Stimulated activated CD4-positive, alpha-beta T cell treated with anti-CD3 and anti-CD28 coated beads, Interleukin-15, amount 100 ng/mL, for 1 hour (primary cell): ENCODE results near the gene CD200.
A peak's percentile ranks its signal among the peaks of the same experiment; 100 is the strongest.

Experiments used
- DNase-seq, 2 donors: peaks; one replicate each; pipeline ENCODE4 v3.0.0-alpha.2; 2020; ENCODE audit warnings: low read depth in 1 of 2, low spot score in 1 of 2

CD200 gene, protein sequence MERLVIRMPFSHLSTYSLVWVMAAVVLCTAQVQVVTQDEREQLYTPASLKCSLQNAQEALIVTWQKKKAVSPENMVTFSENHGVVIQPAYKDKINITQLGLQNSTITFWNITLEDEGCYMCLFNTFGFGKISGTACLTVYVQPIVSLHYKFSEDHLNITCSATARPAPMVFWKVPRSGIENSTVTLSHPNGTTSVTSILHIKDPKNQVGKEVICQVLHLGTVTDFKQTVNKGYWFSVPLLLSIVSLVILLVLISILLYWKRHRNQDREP

GRCh38 chr3:112333002-112333380 lies at the start of gene CD200:
TSS of gene CD200 (plus strand) at chr3:112333156. CDS start at chr3:112333213, 57 bp downstream.
- peak in 1 of 2 donors; percentile 39 for DNase-seq

DNA sequence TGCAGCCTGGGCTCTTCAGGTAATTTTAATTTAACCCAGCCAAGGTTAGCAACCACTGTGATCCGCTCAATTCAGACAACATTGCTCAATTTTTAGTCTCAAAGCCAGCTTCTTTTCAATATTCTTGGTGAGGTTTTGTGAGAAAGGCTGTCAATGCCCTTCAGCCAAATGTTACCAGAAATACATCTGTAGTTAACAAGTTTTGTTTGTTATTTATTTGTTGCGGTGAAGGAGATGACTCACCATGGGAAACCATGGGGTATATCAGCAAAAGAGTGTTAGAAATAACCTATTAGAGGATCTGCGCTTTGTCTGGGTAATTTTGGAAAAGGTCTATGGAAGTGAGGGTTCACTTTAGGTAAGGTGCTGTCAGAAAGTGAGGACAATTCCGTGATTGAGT lies 43.9 kb upstream of the CD200 start:
- DNase-seq = no peak

GRCh38 chr3:112293368-112294321 lies 39.3 kb upstream of the CD200 start, which contains the start of gene SLC9C1:
TSS of gene SLC9C1 (minus strand) at chr3:112294216. CDS start at chr3:112286791, 7,425 bp downstream.
- DNase-seq = no peak

DNA sequence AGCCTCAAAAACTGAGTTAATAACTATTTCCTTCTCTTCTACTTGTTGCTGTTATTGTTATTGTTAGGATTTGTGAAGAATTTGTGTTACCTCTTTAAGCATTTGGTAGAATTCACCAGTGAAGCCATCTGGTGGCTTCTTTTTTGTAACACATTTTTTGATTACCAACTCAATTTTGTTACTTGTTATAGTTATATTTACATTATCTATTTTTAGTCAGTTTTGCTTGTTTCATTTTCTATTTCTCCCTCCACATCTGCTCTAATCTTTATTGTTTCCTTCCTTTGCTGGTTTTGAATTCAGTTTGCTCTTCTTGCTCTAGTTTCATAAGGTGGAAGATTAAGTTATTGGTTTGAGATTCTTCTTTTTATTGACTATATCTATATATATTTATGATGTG lies 35.2 kb upstream of the CD200 start:
- no peak for DNase-seq

DNA sequence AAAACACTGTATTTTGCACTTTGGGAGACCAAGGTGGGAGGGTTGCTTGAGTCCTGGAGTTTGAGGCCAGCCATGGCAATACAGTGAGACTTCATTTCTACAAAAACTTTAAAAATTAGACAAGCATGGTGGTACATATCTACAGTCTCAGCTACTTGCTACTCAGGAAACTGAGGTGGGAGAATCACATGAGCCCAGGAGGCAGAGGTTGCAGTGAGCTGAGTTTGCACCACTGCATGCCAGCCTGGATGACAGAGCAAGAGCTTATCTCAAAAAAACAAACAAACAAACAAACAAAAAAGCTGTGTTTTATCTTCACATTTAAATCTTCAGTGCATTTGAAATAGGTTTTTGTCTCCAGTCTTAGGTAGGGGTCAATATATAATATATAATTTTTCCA lies 34.2 kb upstream of the CD200 start:
- DNase-seq = no peak

DNA sequence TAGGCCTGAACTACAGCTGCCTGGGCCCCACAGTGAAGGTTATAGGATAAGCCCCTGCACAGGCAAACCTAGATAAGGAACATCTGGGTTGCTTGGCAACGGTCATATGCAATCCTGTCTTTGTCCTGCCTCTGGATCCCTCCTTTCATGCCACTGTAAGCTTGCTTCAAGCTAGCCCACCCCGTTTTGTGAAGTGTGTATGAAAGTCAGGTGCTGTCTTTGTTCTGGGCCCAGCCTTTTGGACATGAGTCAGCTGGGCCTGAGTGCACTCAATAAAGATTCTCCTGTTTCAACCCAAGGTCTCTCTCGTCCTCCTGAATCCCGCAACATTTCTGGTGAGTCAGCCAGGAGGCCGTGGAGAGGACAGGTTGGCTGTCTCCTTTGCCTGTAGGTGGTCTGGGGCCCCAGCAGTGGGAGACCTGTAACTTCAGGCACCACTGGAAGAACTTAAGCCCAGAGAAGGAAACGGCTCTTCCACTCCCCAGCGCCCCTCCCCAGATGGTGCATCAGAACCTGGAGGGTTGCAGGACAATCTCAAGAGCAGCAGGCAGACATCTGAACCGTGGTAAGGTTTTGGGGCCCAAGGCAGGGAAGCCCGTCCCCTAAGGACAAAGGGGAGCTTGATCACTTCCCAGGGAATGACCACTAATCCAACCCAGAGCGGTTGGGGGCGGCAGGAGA lies 30.7 kb upstream of the CD200 start:
- DNase-seq = no peak

DNA sequence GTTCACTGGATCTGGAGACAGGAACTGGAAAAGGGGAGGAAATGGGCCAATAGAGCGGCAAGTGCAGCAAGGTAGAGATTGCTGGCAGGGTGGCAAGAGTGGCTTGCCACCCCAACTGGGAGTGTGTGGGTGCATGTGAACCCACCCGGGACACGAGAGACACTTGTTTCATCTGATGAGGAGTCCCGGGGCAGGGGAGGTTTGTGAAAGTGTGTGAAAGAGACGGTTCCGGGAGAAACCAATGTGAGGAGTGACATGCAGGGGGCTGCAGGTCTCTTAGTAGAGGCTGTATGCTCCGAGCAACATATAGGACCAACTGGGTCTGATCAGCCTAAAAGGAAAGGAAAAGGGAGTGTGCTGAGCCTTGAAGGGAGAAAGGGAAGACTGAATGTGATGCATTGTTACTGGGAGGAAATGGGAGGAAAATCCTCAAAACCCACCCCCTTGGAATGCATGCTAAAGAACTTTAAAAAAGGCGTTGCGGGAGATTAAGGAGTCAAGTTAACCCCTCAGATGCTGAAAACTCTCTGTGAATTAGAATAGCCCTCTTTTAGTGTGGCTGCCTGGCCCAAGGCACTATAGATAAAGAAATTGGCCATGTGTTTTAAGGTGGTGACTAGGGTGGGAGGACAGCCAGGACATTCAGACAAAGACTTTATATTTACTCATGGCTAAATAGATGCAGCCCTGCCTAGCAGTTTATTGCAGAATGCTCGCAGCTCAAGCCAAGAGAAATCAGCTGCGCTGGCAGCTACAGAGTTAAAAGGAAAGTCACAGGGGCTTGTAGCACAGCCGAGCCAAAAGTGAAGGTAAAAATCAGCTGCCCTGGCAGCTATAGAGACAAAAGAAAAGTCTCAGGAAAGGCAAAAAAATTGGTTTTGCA lies 29.8 kb upstream of the CD200 start:
- DNase-seq = no peak

DNA sequence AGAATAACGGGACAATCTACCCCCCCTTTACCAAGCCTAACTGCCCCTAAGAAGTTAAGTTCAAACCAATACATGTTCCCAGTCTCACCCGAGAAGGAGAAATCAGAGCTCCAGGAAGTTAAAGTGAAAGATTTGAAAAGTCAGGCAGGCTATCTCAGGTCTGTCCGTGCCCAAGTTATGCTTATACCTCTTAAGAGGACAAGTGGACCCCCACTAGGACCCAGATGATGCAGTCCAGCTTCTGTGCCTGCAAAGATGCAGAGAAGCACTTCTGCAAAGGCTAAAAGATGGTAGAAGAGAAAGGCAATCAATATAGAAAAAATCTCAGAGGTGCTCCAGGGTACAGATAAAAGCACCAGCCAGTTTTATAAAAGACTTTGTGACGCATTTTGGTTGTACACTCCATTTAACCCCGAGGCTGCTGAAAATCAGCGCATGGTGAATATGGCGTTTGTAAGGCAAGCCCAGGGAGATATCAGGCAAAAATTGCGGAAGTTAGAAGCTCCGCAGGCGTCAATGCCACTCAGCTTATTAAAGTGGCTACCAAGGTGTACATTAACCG lies 29.1 kb upstream of the CD200 start:
- no peak for DNase-seq

GRCh38 chr3:112304611-112305010 lies 28.3 kb upstream of the CD200 start:
- no peak for DNase-seq

GRCh38 chr3:112306825-112307224 lies 26.1 kb upstream of the CD200 start:
- DNase-seq = no peak

- no peak for DNase-seq
Measured at GRCh38 chr3:112307557-112307956, 25.4 kb upstream of the CD200 start.

DNA sequence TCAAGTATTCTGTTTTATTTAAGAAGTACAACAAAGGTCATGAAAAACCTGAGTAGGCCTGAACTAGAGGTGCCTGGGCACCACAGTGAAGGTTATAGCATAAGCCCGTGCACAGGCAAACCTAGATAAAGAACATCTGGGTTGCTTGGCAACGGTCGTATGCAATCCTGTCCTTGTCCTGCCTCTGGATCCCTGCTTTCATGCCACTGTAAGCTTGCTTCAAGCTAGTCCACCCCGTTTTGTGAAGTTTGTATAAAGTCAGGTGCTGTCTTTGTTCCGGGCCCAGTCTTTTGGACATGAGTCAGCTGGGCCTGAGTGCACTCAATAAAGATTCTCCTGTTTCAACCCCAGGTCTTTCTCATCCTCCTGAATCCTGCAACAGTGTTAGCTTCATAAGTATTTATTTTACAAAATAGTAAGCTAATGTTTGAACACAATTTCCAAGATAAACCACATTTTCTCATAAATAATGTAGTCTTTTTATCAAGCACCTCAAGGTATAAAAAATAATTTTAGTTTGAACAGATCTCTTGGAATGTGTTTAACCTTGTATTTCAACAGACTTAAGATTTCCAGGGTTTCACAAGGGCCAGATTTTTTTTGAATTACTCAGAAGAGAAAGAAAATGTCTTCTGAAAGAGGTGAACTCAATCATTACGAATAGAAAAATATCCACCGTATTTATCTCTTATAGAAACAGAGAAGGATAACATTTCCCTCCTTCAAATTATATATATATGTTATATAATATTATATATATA lies 24.6 kb upstream of the CD200 start:
- no peak for DNase-seq

DNA sequence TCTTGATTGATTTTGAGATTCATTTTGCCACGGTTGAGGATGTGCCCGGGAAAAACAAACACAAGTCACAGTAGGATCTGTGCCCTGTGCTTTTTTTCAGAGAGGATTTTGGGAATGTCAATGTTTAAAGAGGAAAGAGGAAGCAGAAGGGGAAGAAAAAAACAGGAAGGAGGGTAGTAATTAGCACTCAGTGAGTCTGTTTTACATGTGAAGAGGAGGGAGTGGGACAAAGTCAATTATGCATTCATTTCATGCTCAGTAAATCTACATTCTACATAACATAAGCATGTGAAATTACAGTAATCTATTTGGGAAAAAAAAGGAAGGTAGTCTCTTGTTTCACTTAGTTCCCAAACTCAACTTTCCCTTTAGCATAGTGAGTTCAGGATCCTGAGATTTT lies 18.3 kb upstream of the CD200 start:
- no peak for DNase-seq

DNA sequence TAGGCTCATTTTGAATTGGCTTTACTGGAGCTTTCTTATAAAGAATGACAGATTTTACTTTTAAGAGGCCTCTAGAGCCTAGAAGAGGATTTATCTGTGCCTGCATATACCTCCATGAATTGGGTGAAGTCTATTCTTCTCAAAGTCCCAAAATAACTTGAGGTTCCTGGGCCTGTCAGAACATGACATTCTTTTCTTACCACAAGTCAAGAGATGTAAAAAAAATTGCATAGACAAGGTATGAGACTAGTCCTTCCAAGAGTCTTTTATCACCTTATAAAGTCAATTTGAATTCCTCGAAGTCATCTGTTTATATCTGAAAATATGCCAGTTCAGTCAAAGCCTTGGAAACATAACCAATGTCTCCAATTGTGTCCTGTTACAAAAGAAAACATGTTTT lies 17.2 kb upstream of the CD200 start:
- no peak for DNase-seq

DNA sequence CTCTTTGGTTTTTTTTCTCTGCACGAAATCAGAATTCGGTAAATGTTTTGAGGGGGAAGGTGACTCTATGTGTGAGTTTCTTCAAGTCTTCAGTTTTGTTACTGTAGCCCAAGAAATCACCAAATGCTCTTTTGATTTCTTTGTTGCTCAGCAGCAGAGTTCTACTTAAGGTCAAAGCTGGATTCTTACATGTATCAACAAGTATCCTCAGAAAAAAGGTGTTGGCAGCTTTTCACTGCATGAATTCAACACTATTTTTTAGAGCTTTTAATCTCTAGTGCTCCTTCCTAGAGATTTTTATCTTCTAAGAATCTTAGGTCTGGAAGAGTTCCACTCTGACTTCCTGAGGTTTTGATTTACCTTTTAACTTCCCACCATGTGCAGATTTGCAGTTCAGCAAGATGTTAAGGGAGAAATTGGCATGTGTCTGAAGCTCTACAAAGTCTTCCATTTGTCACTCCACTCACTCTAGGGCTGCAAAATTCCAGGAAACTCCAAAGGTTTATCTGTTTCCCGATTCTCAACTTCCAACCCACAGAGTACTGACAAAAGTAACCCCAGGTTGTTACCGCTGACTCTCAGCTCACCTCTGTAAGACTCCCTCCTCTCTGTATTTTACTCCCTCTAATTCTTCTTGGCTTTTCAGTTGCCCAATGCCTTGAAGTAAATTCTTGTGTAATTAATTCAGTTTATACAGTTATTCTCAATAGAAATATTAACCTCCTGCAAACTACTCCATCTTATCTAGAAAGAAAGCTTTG lies 13.3 kb upstream of the CD200 start:
- no peak for DNase-seq

- no peak for DNase-seq
Measured at GRCh38 chr3:112320691-112321090, 12.3 kb upstream of the CD200 start.

DNA sequence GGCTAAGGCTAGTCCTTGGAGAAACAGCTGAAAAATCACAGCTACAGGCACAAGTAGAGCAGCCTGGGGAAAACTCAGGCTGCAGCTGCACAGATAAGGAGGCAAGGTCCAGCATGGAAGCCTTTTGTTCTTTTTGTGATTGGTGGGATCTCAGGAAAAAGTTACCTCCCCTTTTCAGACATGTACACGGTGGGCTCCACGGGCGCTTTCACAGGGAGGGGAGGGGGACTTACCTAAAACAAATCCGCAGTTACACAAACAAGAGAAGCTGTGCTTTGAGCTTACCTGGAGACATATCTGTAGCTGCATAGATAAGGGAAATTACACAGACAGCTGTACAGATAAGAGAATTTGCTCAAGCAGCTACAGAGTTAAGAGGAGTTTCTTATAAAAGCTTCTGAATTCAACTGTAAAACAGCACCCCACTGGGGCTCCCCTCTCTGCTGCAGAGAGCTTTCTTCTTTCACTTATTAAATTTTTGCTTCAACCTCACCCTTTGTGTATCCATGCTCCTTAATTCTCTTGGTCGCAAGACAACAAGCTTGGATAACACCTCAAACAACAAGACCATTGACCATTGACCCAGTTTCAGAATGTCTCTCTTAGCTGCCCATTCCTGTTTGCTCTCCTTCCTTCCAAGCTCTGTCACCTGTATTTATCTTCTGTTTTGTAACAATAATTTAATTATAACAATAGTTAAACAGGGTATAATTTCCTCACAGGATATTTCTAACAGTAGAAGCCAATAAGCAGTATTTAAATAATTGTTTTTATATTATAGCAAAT lies 10.9 kb upstream of the CD200 start:
- no peak for DNase-seq

DNA sequence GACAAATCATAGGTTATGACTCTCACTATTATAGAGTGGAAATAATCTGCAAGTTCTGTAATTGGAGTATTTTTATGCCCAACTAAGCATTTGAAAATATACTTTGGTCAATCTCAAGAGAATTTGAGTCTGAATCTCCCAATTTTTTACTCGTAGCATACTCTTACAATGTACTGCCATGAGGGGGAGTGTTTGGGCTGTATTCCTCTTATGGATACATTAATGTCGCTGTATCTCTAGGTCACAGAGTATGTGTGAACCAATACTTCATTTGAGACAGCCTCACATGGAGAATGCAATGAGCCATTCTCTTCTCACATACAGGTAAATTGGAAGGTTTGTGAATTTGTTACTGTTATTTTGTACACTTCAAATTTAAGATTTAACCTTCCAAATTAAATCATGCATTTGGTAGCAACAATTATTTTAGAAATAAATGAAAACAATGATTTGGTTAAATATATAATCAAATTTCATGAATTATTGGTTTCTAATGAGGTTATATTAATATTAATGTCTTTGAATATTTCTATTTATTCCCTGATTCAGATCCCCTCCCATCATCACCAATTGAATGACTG lies 5.5 kb upstream of the CD200 start:
- no peak for DNase-seq
